ENCODE measurements around the gene TNPO3. TPM values are rescaled to one million over a fixed set of nuclear protein-coding genes. Genes with fewer than 3 reads are reported as not detected.

TNPO3 gene
- total RNA-seq, 3 donors from 2014 or later: 36.4 to 42.7 (median 36.6) TPM

- no peaks in the 10 kb centered on the region for H3K4me1 ChIP-seq
- H3K27me3 ChIP-seq: no peaks in the 10 kb centered on the region
- H3K4me3 ChIP-seq: no peak overlapping the region
- TF ChIP-seq CTCF (IDR thresholded peaks at IDR 0.05): no peak
- TF ChIP-seq POLR2A (IDR thresholded peaks at IDR 0.05): no peak
- H3K27ac ChIP-seq: no peak overlapping the region
- H3K9me3 ChIP-seq: no peaks in the 10 kb centered on the region
- intact Hi-C loops (cut with DNase I; ENCODE audit: low total_unique reads): no loop called here
- no peak for DNase-seq (ENCODE audit: low spot score in 2 of 2)
- H3K36me3 ChIP-seq: peaks cover 3% of the 10 kb centered on the region
Observed at GRCh38 chr7:128985660-128986059, 69.3 kb downstream of the TNPO3 start.

GRCh38 chr7:128982105-128982504, 72.8 kb downstream of the TNPO3 start:
- peaks cover 3% of the 10 kb centered on the region for H3K36me3 ChIP-seq
- H3K27ac ChIP-seq: no peak overlapping the region
- no peaks in the 10 kb centered on the region for H3K9me3 ChIP-seq
- no peaks in the 10 kb centered on the region for H3K27me3 ChIP-seq
- H3K4me1 ChIP-seq: no peaks in the 10 kb centered on the region
- DNase-seq (ENCODE audit: low spot score in 2 of 2): no peak
- no peak overlapping the region for H3K4me3 ChIP-seq
- TF ChIP-seq POLR2AphosphoS5 (IDR thresholded peaks at IDR 0.05): no peak
- TF ChIP-seq CTCF (IDR thresholded peaks at IDR 0.05): no peak
- TF ChIP-seq POLR2A (IDR thresholded peaks at IDR 0.05): no peak
- intact Hi-C loops (cut with DNase I; ENCODE audit: low total_unique reads): no loop called here

GRCh38 chr7:128974241-128974934, 80.5 kb downstream of the TNPO3 start:
- no peak for DNase-seq (ENCODE audit: low spot score in 2 of 2)
- Histone ChIP-seq H3K4me1 (no peaks in the 10 kb centered on the region), H3K4me3 (no peak overlapping the region), H3K9me3 (no peaks in the 10 kb centered on the region), H3K27ac (no peak overlapping the region), H3K36me3 (peaks cover 5% of the 10 kb centered on the region), H3K27me3 (no peaks in the 10 kb centered on the region)
- intact Hi-C loops (cut with DNase I; ENCODE audit: low total_unique reads): no loop called here
- TF ChIP-seq POLR2A (IDR thresholded peaks at IDR 0.05): no peak
- no peak for TF ChIP-seq POLR2AphosphoS5 (IDR thresholded peaks at IDR 0.05)
- TF ChIP-seq CTCF (IDR thresholded peaks at IDR 0.05): no peak

GRCh38 chr7:128968624-128969023, 86.3 kb downstream of the TNPO3 start:
- Histone ChIP-seq H3K27me3 (no peaks in the 10 kb centered on the region), H3K36me3 (no peaks in the 10 kb centered on the region), H3K27ac (no peak overlapping the region), H3K4me3 (no peak overlapping the region), H3K9me3 (no peaks in the 10 kb centered on the region), H3K4me1 (no peaks in the 10 kb centered on the region)
- TF ChIP-seq CTCF (IDR thresholded peaks at IDR 0.05) (no peak), POLR2A (IDR thresholded peaks at IDR 0.05) (no peak), POLR2AphosphoS5 (IDR thresholded peaks at IDR 0.05) (no peak)
- intact Hi-C loops (cut with DNase I; ENCODE audit: low total_unique reads): no loop called here
- DNase-seq (ENCODE audit: low spot score in 2 of 2): no peak

- H3K9me3 ChIP-seq: no peaks in the 10 kb centered on the region
- DNase-seq (ENCODE audit: low spot score in 2 of 2): no peak
- intact Hi-C loops (cut with DNase I; ENCODE audit: low total_unique reads): no loop called here
- no peak overlapping the region for H3K27ac ChIP-seq
- no peak for TF ChIP-seq POLR2A (IDR thresholded peaks at IDR 0.05)
- TF ChIP-seq POLR2AphosphoS5 (IDR thresholded peaks at IDR 0.05): no peak
- no peak for TF ChIP-seq CTCF (IDR thresholded peaks at IDR 0.05)
- H3K27me3 ChIP-seq: no peaks in the 10 kb centered on the region
- H3K4me1 ChIP-seq: no peaks in the 10 kb centered on the region
- no peaks in the 10 kb centered on the region for H3K36me3 ChIP-seq
- no peak overlapping the region for H3K4me3 ChIP-seq
Observed at GRCh38 chr7:128963327-128963757, 91.6 kb downstream of the TNPO3 start.

Data from breast epithelium (tissue), 4 donors.